Measurements from ENCODE around the gene ETV6. TPM values are rescaled to one million over a fixed set of nuclear protein-coding genes. Genes with fewer than 3 reads are reported as not detected.

ETV6 gene
- polyA plus RNA-seq, 3 donors: 13.1 to 14.8 (median 13.1) TPM

DNA sequence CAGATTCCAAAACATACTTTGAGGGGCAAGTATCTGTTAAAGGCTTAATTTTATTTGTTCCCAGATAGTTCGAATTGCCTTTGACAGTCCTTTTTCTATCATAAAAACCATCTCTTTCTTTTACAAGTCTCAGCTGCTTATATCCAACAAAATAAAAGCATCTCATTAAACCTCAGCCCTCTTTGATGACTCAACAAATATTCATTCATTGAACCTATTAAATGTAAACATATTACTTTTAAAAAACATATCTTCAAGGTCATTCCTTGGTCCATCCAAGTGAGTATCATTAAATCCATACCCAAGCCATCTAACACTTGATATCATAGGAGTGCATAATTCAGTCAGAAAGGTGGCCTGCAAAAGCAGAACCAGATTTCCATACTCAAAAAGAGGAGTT is 266.6 kb downstream of the ETV6 start:
- DNase-seq: no peak

DNA sequence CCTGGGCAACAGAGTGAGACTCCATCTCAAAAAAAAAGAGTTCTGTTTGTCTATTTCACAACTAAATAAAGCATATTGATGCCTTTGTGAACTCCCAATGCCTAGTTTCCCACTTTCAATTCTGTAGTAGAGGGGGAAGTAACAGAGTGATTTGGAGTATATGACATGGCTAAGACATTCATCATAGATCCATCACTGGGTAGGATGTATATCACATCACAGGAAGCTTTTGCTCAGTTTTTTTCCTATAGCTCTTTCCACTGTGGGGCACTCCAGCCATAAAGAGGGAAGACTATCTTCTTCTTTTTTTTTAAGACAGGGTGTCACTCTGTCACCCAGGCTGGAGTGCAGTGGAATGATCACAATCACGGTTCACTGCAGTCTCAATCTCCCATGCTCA is 267.3 kb downstream of the ETV6 start:
- no peak for DNase-seq

DNA sequence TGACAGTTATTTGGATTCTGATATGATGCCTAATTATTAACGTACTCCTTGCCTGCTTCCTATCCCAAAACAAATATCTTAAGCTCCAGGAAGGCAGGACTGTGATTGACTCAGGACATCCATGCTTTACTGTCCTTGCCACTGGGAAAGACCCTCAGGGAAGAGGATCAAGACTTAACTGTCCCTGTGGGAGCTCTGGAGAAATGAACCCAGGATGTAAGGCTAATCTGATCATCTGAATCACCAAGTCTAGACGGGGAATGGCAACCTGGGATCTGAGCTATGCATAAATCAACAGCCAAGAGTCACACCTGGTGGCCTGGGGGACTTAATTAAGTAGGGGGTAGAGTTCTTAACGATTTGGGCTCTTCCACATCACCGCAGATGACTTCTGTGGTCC is 268.0 kb downstream of the ETV6 start:
- no peak for DNase-seq

DNA sequence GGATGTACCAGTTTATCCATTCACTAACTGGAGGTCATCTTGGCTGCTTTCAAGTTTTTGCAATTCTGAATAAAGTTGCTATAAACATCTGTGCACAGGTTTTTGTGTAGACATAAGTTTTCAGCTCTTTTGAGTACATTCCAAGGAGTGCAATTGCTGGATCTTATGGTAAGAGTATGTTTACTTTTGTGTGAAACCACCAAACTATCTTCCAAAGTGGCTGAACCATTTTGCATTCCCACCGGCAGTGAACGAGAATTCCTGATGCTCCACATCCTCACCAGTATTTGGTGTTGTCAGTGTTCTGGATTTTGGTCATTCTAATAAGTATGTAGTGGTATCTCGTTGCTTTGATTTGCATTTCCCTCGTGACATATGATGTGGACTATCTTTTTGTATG is 270.8 kb downstream of the ETV6 start:
- DNase-seq: no peak

DNA sequence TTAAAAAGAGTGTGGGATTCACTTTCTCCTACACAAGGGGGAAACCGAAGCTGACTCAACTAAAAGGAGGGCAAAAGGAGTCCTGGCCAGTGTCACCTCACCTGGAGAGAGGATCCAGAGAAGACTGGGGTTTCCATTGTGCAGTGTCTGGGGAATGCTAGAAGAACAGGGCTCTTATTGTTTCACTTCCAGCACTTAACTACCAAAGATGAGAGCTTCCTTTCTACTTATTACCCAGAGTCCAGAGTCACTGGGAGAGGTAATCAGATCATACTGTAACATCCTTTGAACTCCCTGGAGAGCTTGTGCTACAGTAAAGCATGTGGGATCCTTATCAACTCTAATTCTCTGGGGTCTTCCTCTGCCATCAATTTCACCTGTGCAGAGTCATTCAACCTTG is 272.9 kb downstream of the ETV6 start:
- no peak for DNase-seq

DNA sequence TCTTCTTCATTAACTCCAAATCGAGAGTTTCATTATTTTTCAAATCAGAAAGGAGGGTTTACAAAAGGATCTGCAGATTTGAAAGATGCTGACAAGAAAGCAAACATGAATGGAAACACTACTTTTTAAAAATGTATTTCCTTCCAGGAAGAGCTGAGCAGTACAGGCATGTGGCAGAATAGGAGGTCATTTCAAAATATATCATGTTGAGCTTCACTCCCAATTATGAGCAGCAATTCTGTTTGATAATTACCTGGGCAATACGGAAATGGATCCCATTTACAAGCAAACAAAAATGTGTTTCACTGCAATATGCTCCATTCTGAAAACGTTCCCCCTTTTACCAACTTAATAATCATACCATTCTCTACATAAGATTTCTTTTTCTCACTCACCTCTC is 273.6 kb downstream of the ETV6 start:
- no peak for DNase-seq

GRCh38 chr12:11927286-11927935 is 277.9 kb downstream of the ETV6 start:
- DNase-seq: no peak

GRCh38 chr12:11929714-11930113 is 280.2 kb downstream of the ETV6 start:
- DNase-seq: no peak

- DNase-seq: no peak
These were observed 289.7 kb downstream of the ETV6 start for GRCh38 chr12:11939223-11939622.

DNA sequence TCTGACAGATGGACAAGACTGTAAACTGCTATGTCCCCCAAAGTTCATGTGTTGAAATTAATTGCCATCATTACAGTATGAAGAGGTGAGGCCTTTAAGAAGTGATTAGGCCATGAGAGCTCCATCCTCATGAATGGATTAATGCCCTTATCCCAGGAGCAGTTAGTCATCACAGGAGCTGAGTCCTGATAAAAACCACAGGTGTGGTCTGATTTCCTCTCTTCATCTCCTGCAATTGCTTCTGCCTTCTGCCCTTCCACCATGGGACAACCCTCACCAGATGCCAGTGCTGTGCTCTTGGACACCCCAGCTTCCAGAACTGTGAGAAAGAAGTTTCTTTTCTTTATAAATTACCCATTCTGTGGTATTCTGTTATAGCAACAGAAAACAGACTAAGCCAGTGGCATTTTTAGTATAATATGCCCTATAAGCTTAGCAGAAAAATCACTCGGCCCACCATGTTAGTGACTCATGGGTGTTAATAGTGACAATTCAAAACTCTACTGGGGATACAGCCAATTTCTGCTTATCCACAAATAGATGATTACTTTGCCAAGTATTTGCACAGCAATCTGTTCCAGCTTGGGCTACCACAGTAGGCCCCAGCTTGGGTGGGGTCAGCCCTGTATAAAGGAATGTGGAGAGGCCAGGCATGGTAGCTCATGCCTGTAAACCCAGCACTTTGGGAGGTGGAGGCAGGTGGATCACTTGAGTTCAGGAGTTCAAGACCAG is 292.3 kb downstream of the ETV6 start:
- DNase-seq: no peak

DNA sequence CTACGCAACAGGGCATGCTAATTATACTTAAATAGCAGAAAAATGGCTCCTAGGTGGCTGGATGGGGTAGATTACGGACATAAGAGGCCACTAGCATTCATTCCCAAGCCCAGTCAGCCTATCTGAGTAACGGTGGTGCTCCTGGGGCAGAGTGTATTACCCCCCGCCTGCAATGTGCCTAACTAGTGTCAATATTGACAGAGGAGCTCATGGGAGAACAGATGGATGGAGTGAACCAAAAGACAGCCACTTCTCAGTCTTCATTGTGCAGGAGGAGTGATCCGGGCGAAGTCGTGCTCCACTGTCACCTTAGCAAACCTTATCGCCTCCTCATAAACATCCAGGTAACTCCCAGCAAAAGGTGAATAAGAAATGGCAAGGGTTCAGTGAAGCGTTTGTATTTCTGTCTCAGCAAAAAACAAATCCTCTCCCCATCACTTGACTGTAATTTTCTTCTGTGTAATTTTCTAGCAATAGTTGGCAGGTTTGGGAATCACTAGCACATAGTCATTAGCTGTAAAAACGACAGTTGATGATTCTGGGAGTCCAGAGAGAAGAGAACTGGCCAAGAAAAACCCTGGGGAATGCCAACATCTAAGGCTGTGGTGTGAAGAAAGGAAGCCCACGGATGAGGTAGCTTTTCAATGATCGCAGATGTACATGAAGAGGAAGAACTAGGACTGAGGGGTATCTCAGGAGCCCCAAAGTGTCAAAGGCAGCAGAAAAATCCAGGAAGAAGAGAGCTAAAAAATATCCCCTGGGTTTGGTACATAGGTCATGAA is 294.6 kb downstream of the ETV6 start:
- DNase-seq: no peak

All from renal pelvis (tissue), 4 donors.